ENCODE results near the gene MNDA. TPM values are rescaled to one million over a fixed set of nuclear protein-coding genes. Genes with fewer than 3 reads are reported as not detected.

Gene MNDA
- total RNA-seq (2012; rRNA removed): not detected in 2 replicates

- no peak within 1 kb of the TSS for H3K4me3 ChIP-seq (ENCODE audit: low read length)
- H3K9me3 ChIP-seq (replicated peaks; ENCODE audit: low read length): no peaks in the 10 kb centered on the region
- H3K27me3 ChIP-seq (ENCODE audit: control insufficient read depth, insufficient read depth, low read length): no peaks in the 10 kb centered on the region
- H3K4me2 ChIP-seq (ENCODE audit: low read length): no peak within 1 kb of the TSS
- H3K36me3 ChIP-seq (ENCODE audit: insufficient read depth, low read length): no peaks in the 10 kb centered on the region
- no peaks in the 10 kb centered on the region for H3K4me1 ChIP-seq (ENCODE audit: control insufficient read depth, insufficient read depth, low read length)
- no peak within 1 kb of the TSS for H3K9ac ChIP-seq (ENCODE audit: low read depth, low read length)
These were observed at the start of gene MNDA for GRCh38 chr1:158830904-158831507. MNDA (plus strand) TSS chr1:158831351; CDS start chr1:158842154, 10,803 bp downstream.

- no peaks in the 10 kb centered on the region for H3K9me3 ChIP-seq (replicated peaks; ENCODE audit: low read length)
- H3K4me1 ChIP-seq (ENCODE audit: control insufficient read depth, insufficient read depth, low read length): no peaks in the 10 kb centered on the region
- no peaks in the 10 kb centered on the region for H3K36me3 ChIP-seq (ENCODE audit: insufficient read depth, low read length)
- no peak overlapping the region for H3K4me2 ChIP-seq (ENCODE audit: low read length)
- no peak overlapping the region for H3K4me3 ChIP-seq (ENCODE audit: low read length)
- no peak overlapping the region for H3K9ac ChIP-seq (ENCODE audit: low read depth, low read length)
- H3K27me3 ChIP-seq (ENCODE audit: control insufficient read depth, insufficient read depth, low read length): no peaks in the 10 kb centered on the region
These were observed 37.5 kb upstream of the MNDA start for GRCh38 chr1:158793604-158794003.

- H3K4me3 ChIP-seq (ENCODE audit: low read length): no peak overlapping the region
- no peak overlapping the region for H3K4me2 ChIP-seq (ENCODE audit: low read length)
- H3K9ac ChIP-seq (ENCODE audit: low read depth, low read length): no peak overlapping the region
- H3K27me3 ChIP-seq (ENCODE audit: control insufficient read depth, insufficient read depth, low read length): no peaks in the 10 kb centered on the region
- no peaks in the 10 kb centered on the region for H3K9me3 ChIP-seq (replicated peaks; ENCODE audit: low read length)
- H3K4me1 ChIP-seq (ENCODE audit: control insufficient read depth, insufficient read depth, low read length): no peaks in the 10 kb centered on the region
- H3K36me3 ChIP-seq (ENCODE audit: insufficient read depth, low read length): no peaks in the 10 kb centered on the region
These were observed 36.9 kb upstream of the MNDA start for GRCh38 chr1:158794247-158794646.

- H3K4me1 ChIP-seq (ENCODE audit: control insufficient read depth, insufficient read depth, low read length): no peaks in the 10 kb centered on the region
- H3K9me3 ChIP-seq (replicated peaks; ENCODE audit: low read length): no peaks in the 10 kb centered on the region
- no peaks in the 10 kb centered on the region for H3K36me3 ChIP-seq (ENCODE audit: insufficient read depth, low read length)
- no peak overlapping the region for H3K9ac ChIP-seq (ENCODE audit: low read depth, low read length)
- no peaks in the 10 kb centered on the region for H3K27me3 ChIP-seq (ENCODE audit: control insufficient read depth, insufficient read depth, low read length)
- H3K4me3 ChIP-seq (ENCODE audit: low read length): no peak overlapping the region
- no peak overlapping the region for H3K4me2 ChIP-seq (ENCODE audit: low read length)
These were observed 32.6 kb upstream of the MNDA start for GRCh38 chr1:158798531-158798930.

GRCh38 chr1:158799689-158800088 is 31.5 kb upstream of the MNDA start:
- no peaks in the 10 kb centered on the region for H3K9me3 ChIP-seq (replicated peaks; ENCODE audit: low read length)
- no peaks in the 10 kb centered on the region for H3K4me1 ChIP-seq (ENCODE audit: control insufficient read depth, insufficient read depth, low read length)
- H3K36me3 ChIP-seq (ENCODE audit: insufficient read depth, low read length): no peaks in the 10 kb centered on the region
- no peak overlapping the region for H3K4me3 ChIP-seq (ENCODE audit: low read length)
- no peaks in the 10 kb centered on the region for H3K27me3 ChIP-seq (ENCODE audit: control insufficient read depth, insufficient read depth, low read length)
- H3K4me2 ChIP-seq (ENCODE audit: low read length): no peak overlapping the region
- H3K9ac ChIP-seq (ENCODE audit: low read depth, low read length): no peak overlapping the region

- H3K4me1 ChIP-seq (ENCODE audit: control insufficient read depth, insufficient read depth, low read length): no peaks in the 10 kb centered on the region
- no peak overlapping the region for H3K4me3 ChIP-seq (ENCODE audit: low read length)
These were observed 30.6 kb upstream of the MNDA start for GRCh38 chr1:158800526-158800925.

GRCh38 chr1:158801396-158801795 is 29.8 kb upstream of the MNDA start:
- Histone ChIP-seq H3K9ac (ENCODE audit: low read depth, low read length) (no peak overlapping the region), H3K9me3 (replicated peaks; ENCODE audit: low read length) (no peaks in the 10 kb centered on the region), H3K4me1 (ENCODE audit: control insufficient read depth, insufficient read depth, low read length) (no peaks in the 10 kb centered on the region), H3K4me2 (ENCODE audit: low read length) (no peak overlapping the region), H3K36me3 (ENCODE audit: insufficient read depth, low read length) (no peaks in the 10 kb centered on the region), H3K4me3 (ENCODE audit: low read length) (no peak overlapping the region), H3K27me3 (ENCODE audit: control insufficient read depth, insufficient read depth, low read length) (no peaks in the 10 kb centered on the region)

More at GRCh38 chr1:158800526-158800925, 30.6 kb upstream of the MNDA start:
- Histone ChIP-seq H3K36me3 (ENCODE audit: insufficient read depth, low read length) (no peaks in the 10 kb centered on the region), H3K4me2 (ENCODE audit: low read length) (no peak overlapping the region), H3K27me3 (ENCODE audit: control insufficient read depth, insufficient read depth, low read length) (no peaks in the 10 kb centered on the region), H3K9me3 (replicated peaks; ENCODE audit: low read length) (no peaks in the 10 kb centered on the region), H3K9ac (ENCODE audit: low read depth, low read length) (no peak overlapping the region)

GRCh38 chr1:158803678-158804077 is 27.5 kb upstream of the MNDA start:
- Histone ChIP-seq H3K9ac (ENCODE audit: low read depth, low read length) (no peak overlapping the region), H3K36me3 (ENCODE audit: insufficient read depth, low read length) (no peaks in the 10 kb centered on the region), H3K4me2 (ENCODE audit: low read length) (no peak overlapping the region), H3K9me3 (replicated peaks; ENCODE audit: low read length) (no peaks in the 10 kb centered on the region), H3K27me3 (ENCODE audit: control insufficient read depth, insufficient read depth, low read length) (no peaks in the 10 kb centered on the region), H3K4me3 (ENCODE audit: low read length) (no peak overlapping the region), H3K4me1 (ENCODE audit: control insufficient read depth, insufficient read depth, low read length) (no peaks in the 10 kb centered on the region)

- H3K9ac ChIP-seq (ENCODE audit: low read depth, low read length): no peak overlapping the region
- no peaks in the 10 kb centered on the region for H3K9me3 ChIP-seq (replicated peaks; ENCODE audit: low read length)
- no peak overlapping the region for H3K4me2 ChIP-seq (ENCODE audit: low read length)
- H3K4me3 ChIP-seq (ENCODE audit: low read length): no peak overlapping the region
- H3K27me3 ChIP-seq (ENCODE audit: control insufficient read depth, insufficient read depth, low read length): no peaks in the 10 kb centered on the region
- H3K4me1 ChIP-seq (ENCODE audit: control insufficient read depth, insufficient read depth, low read length): no peaks in the 10 kb centered on the region
- no peaks in the 10 kb centered on the region for H3K36me3 ChIP-seq (ENCODE audit: insufficient read depth, low read length)
These were observed 24.1 kb upstream of the MNDA start for GRCh38 chr1:158806916-158807536.

- Histone ChIP-seq H3K4me2 (ENCODE audit: low read length) (no peak overlapping the region), H3K36me3 (ENCODE audit: insufficient read depth, low read length) (no peaks in the 10 kb centered on the region), H3K4me3 (ENCODE audit: low read length) (no peak overlapping the region), H3K27me3 (ENCODE audit: control insufficient read depth, insufficient read depth, low read length) (no peaks in the 10 kb centered on the region), H3K4me1 (ENCODE audit: control insufficient read depth, insufficient read depth, low read length) (no peaks in the 10 kb centered on the region), H3K9me3 (replicated peaks; ENCODE audit: low read length) (no peaks in the 10 kb centered on the region), H3K9ac (ENCODE audit: low read depth, low read length) (no peak overlapping the region)
These were observed 21.9 kb upstream of the MNDA start for GRCh38 chr1:158809256-158809655.

GRCh38 chr1:158809862-158810261 is 21.3 kb upstream of the MNDA start:
- Histone ChIP-seq H3K4me3 (ENCODE audit: low read length) (no peak overlapping the region), H3K9ac (ENCODE audit: low read depth, low read length) (no peak overlapping the region), H3K4me1 (ENCODE audit: control insufficient read depth, insufficient read depth, low read length) (no peaks in the 10 kb centered on the region), H3K9me3 (replicated peaks; ENCODE audit: low read length) (no peaks in the 10 kb centered on the region), H3K4me2 (ENCODE audit: low read length) (no peak overlapping the region), H3K27me3 (ENCODE audit: control insufficient read depth, insufficient read depth, low read length) (no peaks in the 10 kb centered on the region), H3K36me3 (ENCODE audit: insufficient read depth, low read length) (no peaks in the 10 kb centered on the region)

GRCh38 chr1:158810311-158810710 is 20.8 kb upstream of the MNDA start:
- H3K9ac ChIP-seq (ENCODE audit: low read depth, low read length): no peak overlapping the region
- H3K4me2 ChIP-seq (ENCODE audit: low read length): no peak overlapping the region
- H3K36me3 ChIP-seq (ENCODE audit: insufficient read depth, low read length): no peaks in the 10 kb centered on the region
- no peaks in the 10 kb centered on the region for H3K9me3 ChIP-seq (replicated peaks; ENCODE audit: low read length)
- H3K27me3 ChIP-seq (ENCODE audit: control insufficient read depth, insufficient read depth, low read length): no peaks in the 10 kb centered on the region
- H3K4me3 ChIP-seq (ENCODE audit: low read length): no peak overlapping the region
- H3K4me1 ChIP-seq (ENCODE audit: control insufficient read depth, insufficient read depth, low read length): no peaks in the 10 kb centered on the region
